ENCODE results near the gene STT3B.

- TF ChIP-seq CTCF (conservative IDR thresholded peaks at IDR 0.05; ENCODE audit: low read depth, low read length) (no peak), BHLHE40 (IDR thresholded peaks at IDR 0.05; ENCODE audit: low read depth, low read length) (no peak), POLR2A (IDR thresholded peaks at IDR 0.05; ENCODE audit: low read depth, low read length) (no peak), RCOR1 (IDR thresholded peaks at IDR 0.05; ENCODE audit: insufficient replicate concordance, low read length) (no peak)
These were observed 44.2 kb upstream of the STT3B start for GRCh38 chr3:31488475-31489017.
